CD14-positive monocyte (primary cell): ENCODE results near the gene ANGPTL8. TPM values are rescaled to one million over a fixed set of nuclear protein-coding genes. Genes with fewer than 3 reads are reported as not detected.
A peak's percentile ranks its signal among the peaks of the same experiment; 100 is the strongest.

ENCODE experiments used
- DNase-seq, 3 donors: peaks; one replicate each; pipeline ENCODE4 v3.0.0-alpha.2; 2011 to 2022
- H2AFZ ChIP-seq: 2 replicates; pipeline ENCODE4 v1.6.0; 2012; ENCODE audit warnings: mild to moderate bottlenecking, low read depth, low read length, inconsistent platforms; ENCODE audit not compliant: insufficient read depth, poor library complexity, severe bottlenecking
- H3K27ac ChIP-seq, 2 donors: 1 replicate in 1 of 2; 2 replicates in 1 of 2; pipeline ENCODE4 v1.5.1; 2012 to 2013; ENCODE audit warnings: low read length in 2 of 2, control low read depth in 1 of 2, inconsistent platforms in 1 of 2, low read depth in 1 of 2, mild to moderate bottlenecking in 1 of 2
- H3K27me3 ChIP-seq, 2 donors: one replicate each; pipeline versions ENCODE4 v1.6.0 to v1.6.1; 2011 to 2013; ENCODE audit warnings: low read length in 2 of 2; ENCODE audit not compliant: control insufficient read depth in 2 of 2, insufficient read depth in 2 of 2
- H3K36me3 ChIP-seq, 2 donors: replicated peaks in 1 of 2; 1 replicate in 1 of 2; 2 replicates in 1 of 2; pipeline versions ENCODE4 v1.5.1 to v1.6.1; 2012 to 2013; ENCODE audit warnings: low read length in 2 of 2, control low read depth in 1 of 2, inconsistent platforms in 1 of 2, mild to moderate bottlenecking in 1 of 2; ENCODE audit not compliant: insufficient read depth in 2 of 2, control insufficient read depth in 1 of 2
- H3K4me1 ChIP-seq, 2 donors: 1 replicate in 1 of 2; 2 replicates in 1 of 2; pipeline versions ENCODE4 v1.5.1 to v1.6.1; 2012 to 2013; ENCODE audit warnings: low read length in 2 of 2, control low read depth in 1 of 2, inconsistent platforms in 1 of 2, mild to moderate bottlenecking in 1 of 2, moderate library complexity in 1 of 2; ENCODE audit not compliant: insufficient read depth in 2 of 2, control insufficient read depth in 1 of 2
- H3K4me2 ChIP-seq: replicated peaks from 2 replicates; pipeline ENCODE3; 2012; ENCODE audit warnings: low read length, moderate library complexity, mild to moderate bottlenecking; ENCODE audit not compliant: poor library complexity, severe bottlenecking; ENCODE audit errors: extremely low read depth
- H3K4me3 ChIP-seq, 3 experiments: fragments of 200-600 bp in 1 of 3; sonication (generic) in 1 of 3; replicated peaks in 1 of 3; 1 replicate in 2 of 3; 2 replicates in 1 of 3; pipeline ENCODE4 v1.5.1; 2011 to 2013; ENCODE audit warnings: low read length in 3 of 3, mild to moderate bottlenecking in 3 of 3, control low read depth in 2 of 3, low read depth in 2 of 3, inconsistent platforms in 1 of 3, moderate library complexity in 1 of 3
- H3K79me2 ChIP-seq: 2 replicates; pipeline ENCODE4 v1.6.0; 2012; ENCODE audit warnings: mild to moderate bottlenecking, control low read depth, inconsistent platforms, low read length, moderate library complexity; ENCODE audit not compliant: insufficient read depth
- H3K9ac ChIP-seq: 2 replicates; pipeline ENCODE4 v1.6.0; 2017; ENCODE audit warnings: low read length, mild to moderate bottlenecking; ENCODE audit not compliant: insufficient read depth, poor library complexity, severe bottlenecking
- H3K9me3 ChIP-seq, 2 donors: replicated peaks in 1 of 2; 1 replicate in 1 of 2; 2 replicates in 1 of 2; pipeline versions ENCODE4 v1.5.1 to v1.6.1; 2012 to 2013; ENCODE audit warnings: low read length in 2 of 2, control low read depth in 1 of 2; ENCODE audit not compliant: control insufficient read depth in 1 of 2, insufficient read depth in 1 of 2
- H4K20me1 ChIP-seq: 2 replicates; pipeline ENCODE4 v1.6.0; 2012; ENCODE audit warnings: mild to moderate bottlenecking, low read length, control low read depth, moderate library complexity; ENCODE audit not compliant: insufficient read depth
- H3K27ac Mint-ChIP-seq, 7 donors: one replicate each; pipeline ENCODE4 v1.8.0; 2020; ENCODE audit warnings: mild to moderate bottlenecking in 7 of 7, mixed read lengths in 7 of 7, moderate library complexity in 6 of 7, inconsistent platforms in 2 of 7
- H3K27me3 Mint-ChIP-seq, 3 donors: one replicate each; pipeline ENCODE4 v1.8.0; 2021 to 2022; ENCODE audit warnings: low read depth in 3 of 3, mild to moderate bottlenecking in 3 of 3, mixed read lengths in 3 of 3, moderate library complexity in 3 of 3, inconsistent platforms in 1 of 3
- H3K36me3 Mint-ChIP-seq, 2 donors: one replicate each; pipeline ENCODE4 v1.8.0; 2020; ENCODE audit warnings: mixed read lengths in 2 of 2, inconsistent platforms in 1 of 2, mild to moderate bottlenecking in 1 of 2
- H3K4me1 Mint-ChIP-seq: one replicate; pipeline ENCODE4 v1.8.0; 2020; ENCODE audit warnings: mild to moderate bottlenecking, mixed read lengths
- H3K4me3 Mint-ChIP-seq, 2 donors: one replicate each; pipeline ENCODE4 v1.8.0; 2020; ENCODE audit warnings: mild to moderate bottlenecking in 2 of 2, mixed read lengths in 2 of 2, moderate library complexity in 1 of 2
- H3K9me3 Mint-ChIP-seq, 7 donors: one replicate each; pipeline ENCODE4 v1.8.0; 2020 to 2022; ENCODE audit warnings: mixed read lengths in 7 of 7, mild to moderate bottlenecking in 6 of 7, moderate library complexity in 6 of 7, inconsistent platforms in 2 of 7
- WGBS: methylation state at CpG from one replicate; pipeline ENCODE4 v1.1.5; 2013; ENCODE audit warnings: missing lambda C conversion rate; ENCODE audit not compliant: insufficient coverage; 5-methylcytosine and 5-hydroxymethylcytosine counted together
- intact Hi-C, 2 donors: fragments of 100-400 bp; cut with micrococcal nuclease; formaldehyde crosslinking; loops; one replicate each; pipeline versions ENCODE4 v1.15.0 to v1.15.1; 2023
- polyA plus RNA-seq, 3 donors: library from polyadenylated mRNA; depleted of rRNA in 1 of 3; unstranded in 2 of 3; stranded (reverse) in 1 of 3; fragments of 300-500 nt in 2 of 3; fragments of >200 nt in 1 of 3; fragmentation: Illumina TruSeq in 2 of 3; gene quantifications; 1 replicate in 2 of 3; 2 replicates in 1 of 3; pipeline ENCODE4 v1.2.3, GENCODE V29; 2012 to 2021
- TF ChIP-seq, protein P1 (sequence below): fragments of 200-600 bp; IDR thresholded peaks from one replicate; pipeline ENCODE4 v1.8.0; 2022; ENCODE audit warnings: antibody characterized with exemption, mild to moderate bottlenecking

The ANGPTL8 gene
- polyA plus RNA-seq, 3 donors: not detected

DNA sequence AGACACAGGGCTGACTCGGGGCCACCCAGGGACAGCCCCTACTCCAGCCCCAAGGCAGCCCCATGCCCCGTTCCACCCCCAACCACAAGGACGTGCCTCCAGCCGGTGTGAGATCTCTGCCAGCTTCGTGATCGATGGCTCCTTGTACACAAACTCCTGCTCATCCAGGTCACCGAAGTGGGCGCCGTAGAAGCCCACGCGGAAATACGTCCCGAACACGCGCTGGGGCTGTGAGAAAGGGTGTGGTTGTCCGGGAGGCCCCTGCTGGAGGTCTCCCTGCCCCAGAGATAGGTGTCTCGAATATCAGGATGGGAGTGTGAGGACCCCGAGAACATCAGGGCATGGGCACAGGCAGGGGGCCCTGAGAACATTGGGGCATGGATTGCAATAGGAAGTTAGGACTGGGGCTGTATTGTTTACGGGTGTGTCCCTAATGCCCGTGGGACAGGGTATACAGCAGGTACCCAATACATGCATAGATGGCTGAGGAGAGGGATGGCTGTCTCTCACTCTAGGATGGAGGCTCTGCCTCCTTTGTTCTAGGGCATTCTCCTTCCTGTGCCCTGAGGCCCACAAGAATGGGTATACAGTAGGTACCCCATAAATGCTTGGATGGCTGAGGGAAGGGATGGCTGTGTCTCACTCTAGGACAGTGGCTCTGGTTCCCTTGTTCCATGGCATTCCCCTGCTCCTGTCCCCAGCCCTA, 36.8 kb upstream of the ANGPTL8 start:
- H3K4me2 ChIP-seq: no peak overlapping the region
- TF ChIP-seq, protein P1, sequence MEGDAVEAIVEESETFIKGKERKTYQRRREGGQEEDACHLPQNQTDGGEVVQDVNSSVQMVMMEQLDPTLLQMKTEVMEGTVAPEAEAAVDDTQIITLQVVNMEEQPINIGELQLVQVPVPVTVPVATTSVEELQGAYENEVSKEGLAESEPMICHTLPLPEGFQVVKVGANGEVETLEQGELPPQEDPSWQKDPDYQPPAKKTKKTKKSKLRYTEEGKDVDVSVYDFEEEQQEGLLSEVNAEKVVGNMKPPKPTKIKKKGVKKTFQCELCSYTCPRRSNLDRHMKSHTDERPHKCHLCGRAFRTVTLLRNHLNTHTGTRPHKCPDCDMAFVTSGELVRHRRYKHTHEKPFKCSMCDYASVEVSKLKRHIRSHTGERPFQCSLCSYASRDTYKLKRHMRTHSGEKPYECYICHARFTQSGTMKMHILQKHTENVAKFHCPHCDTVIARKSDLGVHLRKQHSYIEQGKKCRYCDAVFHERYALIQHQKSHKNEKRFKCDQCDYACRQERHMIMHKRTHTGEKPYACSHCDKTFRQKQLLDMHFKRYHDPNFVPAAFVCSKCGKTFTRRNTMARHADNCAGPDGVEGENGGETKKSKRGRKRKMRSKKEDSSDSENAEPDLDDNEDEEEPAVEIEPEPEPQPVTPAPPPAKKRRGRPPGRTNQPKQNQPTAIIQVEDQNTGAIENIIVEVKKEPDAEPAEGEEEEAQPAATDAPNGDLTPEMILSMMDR: no peak
- WGBS: 81% methylated on average over 12 of the region's 20 CpGs
- no peak for DNase-seq
- H3K4me1 ChIP-seq: peaks cover 4 to 17% of the 10 kb centered on the region in 2 donors
- no peak overlapping the region for H3K4me3 Mint-ChIP-seq
- H3K9ac ChIP-seq: no peak overlapping the region
- no peaks in the 10 kb centered on the region for H3K27me3 ChIP-seq
- no peak overlapping the region for H3K4me3 ChIP-seq
- H2AFZ ChIP-seq: no peak overlapping the region
- no peaks in the 10 kb centered on the region for H3K36me3 Mint-ChIP-seq
- no peaks in the 10 kb centered on the region for H3K9me3 ChIP-seq
- intact Hi-C loops: loop anchor here (5.0 kb wide), 1 partner anchor 65 kb away; no protein-coding TSS in a partner anchor
- peaks cover 0 to 2% (median 0%) of the 10 kb centered on the region in 7 donors for H3K9me3 Mint-ChIP-seq
- H3K36me3 ChIP-seq: no peaks in the 10 kb centered on the region
- H3K79me2 ChIP-seq: no peaks in the 10 kb centered on the region
- peaks cover 4 to 8% (median 6%) of the 10 kb centered on the region in 3 donors for H3K27me3 Mint-ChIP-seq
- no peak overlapping the region for H3K27ac ChIP-seq
- H4K20me1 ChIP-seq: no peaks in the 10 kb centered on the region
- H3K4me1 Mint-ChIP-seq: peaks cover 14% of the 10 kb centered on the region
- no peak overlapping the region for H3K27ac Mint-ChIP-seq

DNA sequence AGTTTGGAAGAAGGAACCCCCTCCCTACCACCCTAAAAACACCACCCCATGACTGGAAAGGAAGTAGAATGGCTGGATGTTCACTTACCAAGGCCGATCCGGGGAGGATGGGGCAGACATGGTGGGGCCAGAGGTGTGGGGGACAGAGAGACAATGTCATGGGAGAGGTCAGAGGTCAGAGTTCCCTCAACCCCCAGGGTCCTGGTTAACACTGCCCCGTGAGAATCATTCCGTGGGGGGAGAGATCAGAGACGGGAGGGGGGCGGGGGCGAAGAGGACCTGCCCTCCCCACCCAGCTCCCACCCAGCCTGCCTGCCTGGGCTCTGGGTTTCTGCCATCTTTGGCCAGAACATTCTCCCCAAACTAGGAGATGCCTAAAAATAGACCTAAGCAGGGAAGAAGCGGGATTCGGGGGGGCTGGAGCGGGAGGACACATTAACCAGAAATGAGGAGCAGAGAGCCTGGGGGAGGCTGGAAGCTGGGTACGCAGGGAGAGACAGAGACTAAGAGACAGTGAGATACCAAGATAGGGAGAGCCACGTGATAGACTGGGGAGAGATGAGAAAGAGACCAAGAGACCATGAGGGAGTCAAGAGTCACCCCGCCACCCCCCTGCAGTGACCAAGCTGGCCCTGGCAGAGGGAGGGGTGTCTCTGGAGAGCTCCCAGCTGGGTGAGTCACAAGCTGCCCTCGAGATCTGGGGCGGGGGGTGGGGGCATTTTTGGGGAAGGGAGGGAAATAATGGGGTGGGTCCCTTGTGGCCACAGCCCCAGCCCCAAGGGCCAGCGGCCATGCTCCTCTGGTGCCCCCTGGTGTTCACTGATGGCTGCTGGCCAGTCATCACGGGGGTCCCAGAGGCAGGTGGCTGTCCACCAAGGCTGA, 36.0 kb upstream of the ANGPTL8 start:
- Histone ChIP-seq H3K27ac (no peak overlapping the region), H3K4me3 (no peak overlapping the region), H3K27me3 (no peaks in the 10 kb centered on the region), H3K4me2 (no peak overlapping the region), H3K9ac (no peak overlapping the region), H3K4me1 (peaks cover 0 to 11% of the 10 kb centered on the region in 2 donors), H3K79me2 (no peaks in the 10 kb centered on the region), H4K20me1 (no peaks in the 10 kb centered on the region), H3K9me3 (no peaks in the 10 kb centered on the region), H3K36me3 (no peaks in the 10 kb centered on the region), H2AFZ (no peak overlapping the region)
- Mint-ChIP-seq H3K4me1 (peaks cover 11% of the 10 kb centered on the region), H3K36me3 (no peaks in the 10 kb centered on the region), H3K27me3 (peaks cover 4 to 8% (median 7%) of the 10 kb centered on the region in 3 donors), H3K9me3 (peaks cover 0 to 2% (median 0%) of the 10 kb centered on the region in 7 donors), H3K4me3 (peak overlapping the region in 1 of 2 donors; percentile 28), H3K27ac (peak overlapping the region in 3 of 7 donors; percentile 63 to 64 (median 64))
- DNase-seq: peak; percentile 69 to 86 (median 72)
- intact Hi-C loops: loop anchor here (5.0 kb wide), 1 partner anchor 66 kb away; no protein-coding TSS in a partner anchor
- TF ChIP-seq, protein P1: peak; percentile 91
- WGBS: 41% methylated on average over 8 of the region's 17 CpGs
